ENCODE measurements around the gene APOBEC4.
"Not testable (repeated sequence)": the region's sequence is repeated elsewhere in the genome, so short reads cannot be mapped to it uniquely, and the experiment has no call there.

Gene APOBEC4

DNA sequence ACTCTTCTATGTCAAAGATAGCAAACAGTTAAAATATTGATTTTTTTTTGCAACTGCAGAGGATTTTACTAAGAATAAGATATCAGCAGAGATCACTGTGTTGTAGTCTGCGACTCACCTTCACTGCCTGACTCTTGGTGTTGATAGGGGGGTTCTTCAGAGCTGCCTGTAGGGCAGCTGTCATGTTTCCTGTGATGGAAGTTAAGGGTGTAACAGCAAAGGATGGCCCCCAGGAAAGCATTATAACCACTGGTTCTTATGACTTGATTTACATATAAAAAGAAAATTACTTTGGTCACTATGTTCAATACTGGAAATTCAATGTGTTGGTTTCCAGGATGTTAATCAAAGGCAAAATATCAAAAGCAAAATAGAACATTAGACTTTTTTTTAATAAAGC lies 20.2 kb downstream of the APOBEC4 start:
- DNase-seq = peak; percentile 27

DNA sequence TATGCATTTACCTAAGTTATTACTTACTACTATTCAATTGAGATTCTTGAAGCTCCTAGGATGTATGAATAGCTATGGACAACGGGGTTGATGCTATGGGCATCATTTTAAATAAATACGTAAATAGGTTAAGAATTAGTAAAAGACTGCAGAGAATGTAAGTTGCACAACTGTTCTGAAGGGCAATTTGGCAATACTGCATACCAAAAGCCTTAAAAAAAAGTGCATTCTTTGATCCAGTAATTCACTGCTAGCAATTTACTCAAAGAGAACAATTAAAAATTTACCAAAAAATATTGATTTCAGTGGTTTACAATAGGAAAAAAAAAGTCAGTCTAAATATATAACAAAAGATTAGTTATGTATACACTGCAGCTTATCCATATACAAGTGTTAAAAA lies 21.0 kb downstream of the APOBEC4 start:
- DNase-seq = no peak

DNA sequence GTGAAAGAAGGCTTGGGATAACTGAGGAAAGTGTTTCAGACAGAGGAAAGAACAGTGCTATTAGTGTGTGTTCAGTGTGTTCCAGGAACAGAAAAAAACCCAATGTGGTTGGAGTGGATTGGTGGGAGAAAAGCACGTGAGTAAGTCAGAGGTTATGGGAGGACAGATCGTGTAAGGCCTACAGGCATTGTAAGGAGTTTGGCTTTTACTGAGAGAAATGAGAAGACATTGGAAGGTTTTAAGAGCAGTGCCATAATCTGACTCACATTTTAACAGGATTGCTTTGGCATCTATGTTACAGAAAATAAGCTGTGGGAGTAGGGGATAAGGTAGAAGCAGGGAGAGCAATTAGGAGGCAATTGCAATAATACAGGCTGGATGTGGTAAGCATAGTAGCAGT lies 22.4 kb downstream of the APOBEC4 start:
- no peak for DNase-seq

DNA sequence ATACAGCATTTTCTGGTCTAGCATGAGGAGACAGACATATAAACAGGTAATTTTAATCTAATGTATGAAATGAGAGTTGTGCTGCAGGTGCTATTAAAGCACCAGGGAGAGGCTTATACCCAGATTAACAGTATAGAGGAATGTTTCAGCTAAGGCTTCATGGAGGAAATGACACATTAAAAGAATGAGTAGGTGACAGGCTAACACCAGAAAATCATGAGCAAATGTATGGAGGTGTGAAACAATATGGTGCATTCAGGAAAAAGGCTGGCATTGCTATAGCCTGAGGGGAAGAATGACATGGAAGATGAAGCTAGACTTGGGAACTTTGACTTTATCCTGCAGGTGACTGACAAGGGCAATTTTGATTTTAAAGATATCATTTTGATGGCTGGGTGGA lies 24.6 kb downstream of the APOBEC4 start:
- DNase-seq = no peak

DNA sequence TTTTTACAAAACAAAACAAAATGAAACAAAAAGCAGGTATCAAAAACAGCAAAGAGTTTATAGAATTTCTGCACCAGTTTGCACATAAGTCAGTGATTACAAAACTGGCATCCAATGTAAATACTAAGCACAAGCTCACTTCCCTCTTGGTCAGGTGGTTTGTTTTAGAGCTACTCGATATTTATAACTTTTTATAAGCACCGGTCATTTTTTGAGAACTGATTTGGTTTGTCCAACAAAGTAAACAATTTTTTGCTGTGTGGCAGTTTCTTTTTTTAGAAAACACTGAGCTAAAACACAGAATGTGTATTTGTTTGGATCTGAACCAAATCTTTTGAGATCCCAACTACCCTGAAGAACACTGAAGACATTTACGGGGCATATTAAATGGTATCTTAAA lies 26.9 kb downstream of the APOBEC4 start:
- not testable (repeated sequence) for DNase-seq

DNA sequence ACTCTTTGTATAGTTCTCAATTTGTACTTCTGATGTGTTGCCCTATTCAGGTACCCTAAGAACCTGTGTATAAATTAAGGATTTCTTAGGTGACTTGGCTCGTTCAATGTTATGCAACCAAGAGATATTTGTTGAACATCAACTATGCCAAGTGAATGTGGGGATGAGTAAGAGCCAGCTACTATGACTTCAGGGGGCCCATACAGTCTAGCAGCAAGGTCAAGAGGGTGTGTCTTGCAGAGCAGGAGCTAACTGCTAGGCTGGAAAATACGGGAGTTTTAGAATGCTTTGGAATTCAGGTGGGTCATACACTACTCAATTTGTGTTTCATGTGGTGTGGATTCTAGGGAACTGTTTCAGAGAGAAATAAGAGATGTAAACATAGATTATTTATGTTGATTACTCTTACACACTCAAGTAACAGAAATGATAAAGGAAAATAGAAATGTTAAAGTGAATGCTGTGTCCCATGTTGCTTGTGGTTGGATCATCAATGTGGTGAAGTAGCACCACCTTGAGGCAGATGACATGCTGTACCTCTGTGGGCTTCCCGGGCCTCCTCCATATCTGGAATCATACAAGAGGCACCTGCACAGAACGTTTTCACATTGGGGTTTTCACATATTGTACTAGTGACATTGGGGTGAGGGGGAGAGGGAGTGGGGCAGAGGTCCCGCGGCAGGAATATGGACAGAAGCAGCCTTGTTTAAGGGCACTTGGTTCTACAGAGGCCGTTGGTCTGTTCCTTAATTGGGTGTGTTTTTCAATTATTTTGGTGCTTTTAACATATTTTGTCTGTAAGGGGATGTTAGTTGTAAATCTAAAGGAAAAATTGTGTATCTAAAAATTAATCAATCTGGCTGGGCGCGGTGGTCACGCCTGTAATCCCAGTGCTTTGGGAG lies 30.0 kb downstream of the APOBEC4 start:
- peak; percentile 51 for DNase-seq

DNA sequence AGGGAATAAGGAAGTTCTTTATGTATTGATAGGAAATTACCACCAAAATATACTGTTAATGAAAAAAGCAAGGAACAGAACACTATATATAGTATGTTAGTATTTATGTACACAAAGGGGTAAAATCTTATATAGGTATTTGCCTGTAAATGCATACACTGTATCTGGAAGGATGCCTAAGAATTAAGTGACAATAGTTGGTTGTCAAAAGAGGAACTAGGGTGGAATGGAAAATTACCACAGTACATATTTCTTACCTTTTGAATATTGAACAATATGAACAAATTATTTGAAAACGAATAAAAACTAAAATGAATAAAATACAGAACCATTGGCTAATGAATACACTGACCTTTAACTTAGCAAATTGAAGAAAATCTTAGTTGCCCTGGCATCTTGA lies 31.1 kb downstream of the APOBEC4 start:
- DNase-seq = no peak

DNA sequence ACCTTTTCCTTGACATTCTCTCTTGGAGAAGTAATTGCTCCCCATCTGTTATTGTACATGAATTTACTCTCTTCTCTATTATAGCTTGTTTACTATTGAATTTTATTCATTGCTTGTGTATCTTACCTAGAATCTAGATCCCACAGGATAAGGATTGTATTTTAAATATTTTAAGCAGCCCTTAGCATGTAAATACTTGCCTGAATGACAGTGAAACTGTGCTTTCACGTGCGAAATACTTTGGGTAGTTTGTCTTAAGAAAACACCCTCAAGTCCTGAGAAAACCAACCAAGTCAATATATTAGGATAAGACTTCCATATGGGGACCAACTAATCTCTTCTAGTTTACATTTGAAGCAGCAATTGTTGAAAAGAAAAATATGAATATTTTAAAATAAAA lies 32.8 kb downstream of the APOBEC4 start:
- no peak for DNase-seq

DNA sequence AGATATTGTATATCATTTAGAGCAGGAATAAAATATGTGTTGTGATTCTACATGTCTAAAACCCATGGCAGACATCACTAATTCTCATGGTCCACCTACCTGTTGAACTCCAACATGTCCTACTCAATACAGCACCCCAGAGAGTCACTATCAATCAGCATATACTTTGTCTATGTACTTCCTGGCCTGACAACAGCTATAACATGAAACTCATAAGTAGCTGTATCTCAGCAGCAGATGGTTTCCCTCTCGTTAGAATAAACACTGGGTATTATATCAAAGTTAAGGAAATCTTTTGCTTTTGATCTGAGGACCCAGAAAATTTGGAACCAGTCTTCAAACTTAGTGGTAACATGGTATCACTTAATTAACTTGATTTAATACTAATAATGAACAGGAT lies 33.3 kb downstream of the APOBEC4 start:
- no peak for DNase-seq

DNA sequence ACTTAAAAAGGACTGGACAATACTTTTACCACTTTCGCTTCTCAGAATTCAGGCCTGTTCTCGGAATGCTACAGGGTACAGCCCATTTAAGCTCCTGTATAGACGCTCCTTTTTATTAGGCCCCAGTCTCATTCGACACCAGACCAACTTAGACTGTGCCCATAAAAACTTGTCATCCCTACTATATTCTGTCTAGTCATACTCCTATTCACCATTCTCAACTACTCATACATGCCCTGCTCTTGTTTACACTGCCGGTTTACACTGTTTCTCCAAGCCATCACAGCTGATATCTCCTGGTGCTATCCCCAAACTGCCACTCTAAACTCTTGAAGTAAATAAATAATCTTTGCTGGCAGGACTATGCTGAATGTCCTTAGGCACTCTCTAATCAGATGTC lies 34.9 kb downstream of the APOBEC4 start:
- not testable (repeated sequence) for DNase-seq

DNA sequence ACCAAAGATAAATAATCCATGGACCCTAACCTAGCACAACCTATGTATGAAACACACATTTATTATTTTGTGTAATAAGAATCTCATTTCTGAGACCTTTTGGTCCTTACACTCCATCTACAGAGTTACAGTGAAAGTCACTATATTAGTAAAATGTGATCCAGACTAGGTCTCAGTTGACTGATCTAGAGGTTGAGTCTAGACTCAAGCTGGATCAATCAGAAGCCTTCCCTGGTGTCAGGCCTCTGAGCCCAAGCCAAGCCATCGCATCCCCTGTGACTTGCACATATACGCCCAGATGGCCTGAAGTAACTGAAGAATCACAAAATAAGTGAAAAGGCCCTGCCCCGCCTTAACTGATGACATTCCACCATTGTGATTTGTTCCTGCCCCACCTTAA lies 40.1 kb downstream of the APOBEC4 start:
- not testable (repeated sequence) for DNase-seq

DNA sequence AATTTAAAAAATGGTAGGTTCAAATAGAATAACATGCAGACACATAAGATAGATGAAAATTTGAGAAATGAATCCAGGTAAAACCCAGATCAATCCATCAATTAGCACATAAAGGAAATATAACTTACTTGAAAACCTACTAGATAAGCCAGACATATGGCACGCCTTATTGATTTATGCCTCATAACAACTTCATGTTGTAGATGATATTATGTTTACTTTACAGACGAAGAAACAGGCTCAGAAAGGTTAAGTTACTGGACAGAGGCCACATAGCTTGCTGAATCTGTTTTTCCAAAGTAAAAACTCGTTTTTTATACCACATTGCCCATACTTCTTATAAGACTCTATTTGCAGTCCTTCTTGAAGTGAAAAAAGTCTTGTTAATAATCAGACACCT lies 40.7 kb downstream of the APOBEC4 start:
- DNase-seq = no peak

DNA sequence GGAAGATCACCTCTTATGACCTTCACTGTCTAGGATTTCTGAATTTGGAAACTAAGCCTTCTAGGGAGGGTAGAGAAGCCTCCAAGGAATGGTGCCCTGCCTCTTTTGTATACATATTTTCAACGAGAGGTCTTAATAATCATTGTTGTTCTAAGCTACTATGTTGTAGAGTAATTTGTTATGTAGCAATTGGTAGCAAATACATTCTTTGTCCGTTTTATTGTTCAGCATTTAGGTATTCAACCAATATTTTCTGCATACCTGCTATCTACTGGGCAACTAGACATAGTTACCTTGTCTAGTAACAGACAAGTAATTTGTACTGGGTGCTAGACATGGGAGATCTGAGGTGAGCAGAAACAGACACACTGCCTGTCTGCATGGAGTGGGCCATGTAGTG lies 42.1 kb downstream of the APOBEC4 start:
- no peak for DNase-seq

DNA sequence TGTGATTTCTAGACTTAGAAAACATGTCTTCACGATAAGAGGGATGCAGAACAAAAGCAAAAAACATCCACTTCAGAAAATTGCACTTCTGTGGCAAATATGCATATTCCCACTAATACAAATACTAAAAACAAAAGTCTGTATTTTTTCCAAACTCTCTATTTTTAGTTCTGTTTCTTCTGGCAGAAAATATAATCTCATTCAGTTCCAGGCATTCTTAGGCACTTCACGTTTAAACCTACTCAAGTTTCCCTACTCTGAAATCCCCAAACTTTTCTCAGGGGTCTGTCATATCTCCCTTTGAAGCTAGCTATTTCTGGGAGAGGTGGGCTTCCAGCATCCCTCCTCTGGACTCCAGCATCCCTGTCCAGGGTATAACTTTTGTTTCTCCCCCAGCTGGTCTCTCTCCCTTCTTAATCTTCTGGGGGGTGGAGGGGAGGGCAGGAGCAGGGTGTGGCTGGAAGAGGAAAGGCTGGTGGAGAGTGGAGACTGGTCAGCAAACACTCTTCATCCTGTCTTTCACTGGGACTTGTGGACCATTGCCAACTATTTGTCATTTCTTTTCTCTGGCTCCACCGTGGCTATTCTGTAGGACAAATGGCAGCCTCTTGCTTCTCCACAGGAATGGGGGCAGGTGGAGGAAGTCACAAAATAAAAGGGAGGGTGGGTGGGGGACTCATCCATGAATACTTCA lies 43.2 kb downstream of the APOBEC4 start:
- no peak for DNase-seq

DNA sequence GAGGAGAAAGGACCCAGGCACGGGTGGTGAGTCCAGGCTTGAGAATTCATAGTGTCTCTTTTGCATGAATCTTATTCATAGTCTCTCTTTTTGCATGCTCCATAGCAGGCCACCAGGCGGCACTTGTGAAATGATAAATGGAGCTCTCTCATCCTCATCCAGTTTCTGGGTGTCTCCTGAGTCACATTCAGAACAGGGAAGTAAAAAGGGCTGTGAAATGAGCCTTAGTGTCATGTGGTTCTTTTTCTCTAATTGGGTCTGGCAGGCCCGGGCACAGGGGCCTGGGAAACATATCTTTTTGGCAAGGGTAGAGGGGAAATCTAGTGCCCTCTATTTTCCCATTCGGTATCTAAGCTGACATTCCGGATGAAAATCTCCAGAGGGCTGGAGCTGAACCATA lies 43.8 kb downstream of the APOBEC4 start:
- DNase-seq = no peak

DNA sequence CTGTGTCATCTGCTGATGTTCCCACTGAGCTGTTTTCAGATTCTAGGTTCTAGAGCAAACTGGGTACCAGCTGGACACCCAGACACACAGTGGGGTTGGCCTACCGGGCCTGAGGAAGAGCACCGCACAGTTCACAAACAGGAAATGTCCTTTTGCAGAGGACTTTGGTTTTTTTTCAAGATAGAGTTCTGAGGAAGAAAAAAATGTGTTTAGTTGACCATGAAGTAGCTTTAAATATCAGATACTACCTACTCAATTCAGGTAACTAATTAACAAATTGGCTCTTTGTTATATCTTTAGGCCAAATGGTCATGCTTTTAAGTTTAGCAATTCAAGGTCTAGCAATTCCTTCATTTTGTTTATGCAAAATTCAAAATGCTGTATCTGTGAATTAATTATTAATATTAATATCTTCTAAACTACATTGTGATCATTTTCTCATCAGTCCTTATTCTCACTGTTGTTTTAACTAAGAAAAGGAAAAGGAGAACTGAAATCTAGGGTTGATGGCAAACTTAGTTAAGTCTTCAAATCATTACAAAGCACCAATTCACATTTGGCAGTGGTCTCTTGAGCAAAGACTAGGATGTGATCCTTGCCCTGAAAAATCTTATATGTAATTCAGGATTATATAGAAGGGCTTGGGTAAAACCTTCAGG lies 45.7 kb downstream of the APOBEC4 start:
- no peak for DNase-seq

DNA sequence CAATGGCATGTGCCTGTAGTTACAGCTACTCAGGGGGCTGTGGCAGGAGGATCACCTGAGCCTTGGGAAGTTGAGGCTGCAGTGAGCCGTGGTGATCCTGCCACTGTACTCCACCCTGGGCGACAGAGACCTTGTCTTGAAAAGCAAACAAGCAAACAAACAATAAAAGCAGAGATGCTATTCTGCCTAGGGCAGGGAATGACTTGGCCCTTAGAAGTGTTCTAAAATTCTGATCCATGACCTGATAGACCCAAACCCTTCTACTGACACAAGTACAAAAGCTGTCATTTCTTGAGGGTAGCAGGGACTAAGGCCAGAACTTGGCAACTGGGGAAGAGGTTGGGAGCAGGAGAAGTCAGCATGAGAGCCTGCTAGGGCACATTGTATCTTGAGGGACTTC lies 47.2 kb downstream of the APOBEC4 start:
- DNase-seq = no peak

DNA sequence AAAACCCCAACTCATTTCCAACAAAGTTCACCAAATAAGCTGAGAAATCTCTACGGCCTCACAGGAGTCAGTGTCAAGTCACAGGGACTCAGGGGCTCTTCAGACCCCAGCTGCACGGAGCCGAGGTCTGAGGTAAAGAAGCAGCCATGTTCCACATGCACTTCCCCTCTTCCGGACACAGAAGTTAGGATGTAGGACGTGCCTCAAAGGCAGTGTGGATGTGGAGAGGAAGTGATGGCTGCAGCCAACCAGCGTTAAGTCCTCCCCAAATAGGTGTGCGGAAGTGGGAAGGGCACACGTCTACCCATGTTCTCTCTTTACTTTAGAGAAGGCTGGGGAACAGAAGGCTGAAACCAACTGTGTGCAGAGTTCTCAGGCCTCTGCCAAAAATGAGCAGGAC lies 48.3 kb downstream of the APOBEC4 start:
- no peak for DNase-seq

DNA sequence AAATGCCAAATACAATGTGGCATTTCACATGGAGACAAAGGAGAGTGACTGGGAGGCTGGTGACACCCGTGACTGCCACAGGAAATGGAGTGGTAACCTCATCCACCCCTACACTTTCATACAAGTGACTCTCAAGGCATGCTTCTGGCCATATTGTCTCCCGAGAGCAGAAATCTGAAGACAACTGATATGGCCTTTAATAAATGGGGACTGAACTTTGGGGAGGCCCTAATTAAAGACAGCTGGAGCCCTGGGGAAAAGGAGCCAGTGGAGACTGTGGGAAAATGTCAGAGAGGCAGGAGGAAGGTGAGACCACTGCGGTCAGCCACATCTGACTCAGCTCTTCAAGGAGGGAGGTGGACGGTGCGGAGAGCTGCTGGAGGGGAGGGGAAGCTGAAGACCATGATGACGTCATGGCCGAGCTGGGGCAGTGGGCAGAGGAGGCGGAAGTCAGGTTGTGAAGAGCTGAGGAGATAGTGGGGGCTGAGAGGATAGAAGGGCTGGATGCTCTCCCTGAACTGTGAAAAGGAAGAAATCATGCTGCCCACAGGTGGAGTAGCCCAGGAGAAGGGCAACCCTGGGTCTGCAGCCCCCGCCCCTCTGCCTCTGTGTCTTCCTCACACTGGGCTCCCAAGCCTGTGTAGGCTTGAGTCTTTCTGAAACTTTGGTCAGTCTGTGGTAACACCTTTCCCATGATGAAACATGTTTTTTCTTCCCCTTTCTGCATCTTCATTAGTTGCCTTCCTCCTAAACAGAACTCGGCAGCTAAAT lies 48.9 kb downstream of the APOBEC4 start:
- no peak for DNase-seq

DNA sequence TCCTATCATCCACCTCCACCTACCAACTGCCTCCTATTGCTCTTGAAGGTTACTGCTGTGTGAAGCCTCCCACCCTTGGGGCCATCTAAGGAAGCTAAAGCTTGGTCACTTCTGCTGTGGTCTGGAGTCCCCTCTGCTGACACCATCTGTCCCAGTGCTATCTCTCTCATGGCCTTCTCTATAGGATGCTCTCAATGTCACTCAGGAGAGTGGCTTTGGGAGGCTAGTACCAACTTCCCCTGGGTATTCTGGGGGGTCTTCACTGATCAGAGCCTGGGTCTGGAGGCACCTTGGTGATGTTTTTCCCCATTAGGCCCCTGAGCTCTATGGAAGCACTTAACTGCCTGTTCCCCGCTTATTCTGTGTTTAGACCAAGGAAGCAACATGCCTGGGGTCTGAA lies 50.6 kb downstream of the APOBEC4 start:
- DNase-seq = no peak

DNA sequence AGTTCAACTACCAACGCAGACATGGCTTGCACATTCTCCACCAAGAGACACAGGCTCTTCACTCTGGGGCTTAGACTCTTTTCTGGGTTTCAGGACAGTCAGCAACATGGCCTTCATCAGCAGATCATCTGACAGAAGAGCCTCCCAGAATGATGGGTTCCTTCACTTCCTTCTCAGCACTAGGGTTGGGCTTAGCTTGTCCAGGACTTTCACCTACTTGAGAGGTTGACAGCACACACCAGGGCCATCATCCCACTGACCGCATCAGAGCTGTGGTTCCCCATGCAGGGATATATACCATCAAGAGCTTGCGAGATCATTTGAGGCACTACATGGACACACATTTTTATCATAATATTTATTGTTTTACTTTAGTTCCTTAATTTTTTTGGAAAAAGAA lies 52.5 kb downstream of the APOBEC4 start:
- no peak for DNase-seq

DNA sequence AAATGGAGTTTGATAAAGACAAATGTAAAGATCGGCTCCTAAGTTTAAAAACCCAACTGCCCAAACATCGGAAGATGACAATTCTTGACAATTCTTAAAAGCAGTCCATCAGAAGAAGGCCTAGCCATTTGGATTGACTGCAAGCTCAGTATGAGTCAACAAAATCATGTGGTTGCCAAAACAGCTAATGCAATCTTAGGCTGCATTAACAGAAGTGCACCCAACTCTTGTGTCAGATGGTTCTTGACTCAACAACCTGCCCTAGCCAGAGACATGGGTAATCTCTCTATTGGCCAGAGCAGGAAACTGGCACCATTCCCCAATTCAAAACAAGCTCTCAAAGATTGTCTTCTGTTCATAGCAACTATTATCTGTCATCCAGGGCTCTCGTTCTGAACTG lies 53.0 kb downstream of the APOBEC4 start:
- no peak for DNase-seq

DNA sequence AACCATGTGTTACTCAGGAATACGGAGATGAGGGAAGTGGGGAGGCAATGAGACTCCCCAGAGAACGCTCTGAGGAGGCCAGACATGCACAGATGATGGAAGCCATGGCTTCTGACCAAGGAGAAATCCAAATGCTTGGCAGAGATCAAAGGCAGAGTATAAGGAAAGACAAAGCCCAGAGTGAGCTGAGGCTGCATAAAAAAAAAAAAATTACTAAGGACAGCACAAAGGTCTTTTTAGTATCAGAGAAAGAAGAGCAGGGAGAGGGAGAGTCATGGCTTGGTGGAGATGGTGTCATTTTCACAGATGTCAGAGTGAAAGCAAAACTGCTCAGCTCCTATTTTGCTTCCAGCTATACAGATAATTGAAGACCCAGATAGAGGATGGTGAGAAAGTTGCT lies 54.7 kb downstream of the APOBEC4 start:
- DNase-seq = no peak
